Kidney epithelial cell (primary cell): ENCODE data around the gene PABPN1L. TPM values are rescaled to one million over a fixed set of nuclear protein-coding genes. Genes with fewer than 3 reads are reported as not detected.

Experiments used
- DNase-seq: peaks from one replicate; pipeline ENCODE4 v3.0.0-alpha.2; 2010; ENCODE audit warnings: low read depth
- H3K27me3 ChIP-seq: 2 replicates; pipeline ENCODE4 v1.6.0; 2011; ENCODE audit warnings: low read length; ENCODE audit not compliant: control insufficient read depth, insufficient read depth
- H3K36me3 ChIP-seq: 2 replicates; pipeline ENCODE4 v1.5.1; 2011; ENCODE audit warnings: low read length; ENCODE audit not compliant: control insufficient read depth, insufficient read depth
- H3K4me3 ChIP-seq: 2 replicates; pipeline ENCODE4 v1.5.1; 2011; ENCODE audit warnings: low read depth, mild to moderate bottlenecking, control low read depth, low read length
- CTCF ChIP-seq: IDR thresholded peaks from 2 replicates; pipeline ENCODE4 v1.5.1; 2011; ENCODE audit warnings: mild to moderate bottlenecking, moderate library complexity, low read length, control low read depth, inconsistent platforms; ENCODE audit not compliant: insufficient read depth, poor library complexity, severe bottlenecking
- total RNA-seq: library from RNA; depleted of rRNA; stranded (reverse); fragments of >200 nt; gene quantifications from 2 replicates; pipeline ENCODE4 v1.2.3, GENCODE V29; 2015

PABPN1L gene
- total RNA-seq, 1 donor from 2014 or later: not detected

DNA sequence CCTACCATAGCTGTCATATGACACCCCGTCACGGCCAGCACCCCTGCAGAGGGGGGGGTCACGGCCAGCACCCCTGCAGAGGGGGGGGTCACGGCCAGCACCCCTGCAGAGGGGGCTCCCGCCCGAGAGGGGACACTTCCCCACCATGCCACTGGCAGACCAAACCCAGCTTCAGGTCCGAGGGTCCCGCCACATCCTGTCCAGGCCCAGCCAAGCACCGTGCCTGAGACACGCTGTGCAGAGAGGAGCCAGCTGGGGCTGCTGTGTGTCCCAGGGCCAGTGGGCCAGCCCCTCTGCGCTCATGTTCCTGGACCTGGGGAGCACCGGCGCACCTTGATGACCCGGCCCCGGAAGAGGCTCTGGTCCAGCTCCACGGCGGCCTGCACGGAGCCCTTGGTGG lies 1.9 kb downstream of the PABPN1L start:
- Histone ChIP-seq H3K36me3 (peaks cover 3% of the 10 kb centered on the region), H3K4me3 (no peak overlapping the region), H3K27me3 (peaks cover 36% of the 10 kb centered on the region)
- no peak for DNase-seq
- no peak for TF ChIP-seq CTCF

- no peak for DNase-seq
- TF ChIP-seq CTCF: no peak
- Histone ChIP-seq H3K27me3 (peaks cover 33% of the 10 kb centered on the region), H3K36me3 (peaks cover 3% of the 10 kb centered on the region), H3K4me3 (no peak overlapping the region)
These were observed 2.4 kb downstream of the PABPN1L start for GRCh38 chr16:88864099-88864498.

DNA sequence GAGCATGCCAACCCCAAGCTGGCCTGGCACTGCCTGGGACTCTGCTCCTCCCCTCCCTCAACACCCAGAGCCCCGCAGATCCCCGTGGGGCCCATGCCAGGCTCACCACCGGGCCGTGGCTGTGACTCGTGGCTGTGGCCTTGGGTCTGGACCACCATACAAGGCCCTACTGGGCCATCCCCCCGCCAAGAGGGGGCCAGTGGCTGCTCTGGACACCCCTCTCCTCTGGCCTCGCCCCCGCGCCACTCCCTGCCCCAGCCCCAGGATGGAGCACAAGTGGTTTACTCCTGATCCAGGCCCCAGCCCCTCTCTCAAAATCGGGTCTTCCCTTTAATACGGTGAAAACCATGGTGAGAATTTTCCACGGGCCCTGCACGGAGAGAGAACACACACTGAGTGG lies 3.0 kb downstream of the PABPN1L start:
- peaks cover 3% of the 10 kb centered on the region for H3K36me3 ChIP-seq
- H3K4me3 ChIP-seq: no peak overlapping the region
- TF ChIP-seq CTCF: no peak
- DNase-seq: no peak
- H3K27me3 ChIP-seq: peaks cover 29% of the 10 kb centered on the region

DNA sequence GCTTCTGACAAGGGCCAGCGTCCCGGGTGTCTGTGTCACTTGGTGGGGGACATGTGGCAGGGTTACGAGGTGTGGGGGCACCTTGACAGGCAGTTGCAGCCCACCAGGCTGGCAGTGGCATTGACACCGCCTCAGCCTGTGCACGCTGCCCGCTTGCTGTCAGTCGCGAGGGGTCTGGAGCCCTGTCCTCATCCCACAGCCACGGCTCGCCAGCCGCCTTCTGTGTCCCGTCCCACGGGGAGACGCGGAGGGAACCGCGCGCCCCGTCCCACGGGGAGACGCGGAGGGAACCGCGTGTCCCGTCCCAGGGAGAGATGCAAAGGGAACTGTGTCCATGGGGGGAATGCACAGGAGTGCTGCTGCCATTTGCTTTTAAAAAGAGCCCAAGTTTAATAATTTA lies 3.5 kb downstream of the PABPN1L start:
- Histone ChIP-seq H3K4me3 (no peak overlapping the region), H3K27me3 (peaks cover 26% of the 10 kb centered on the region), H3K36me3 (peaks cover 3% of the 10 kb centered on the region)
- DNase-seq: no peak
- TF ChIP-seq CTCF: no peak

DNA sequence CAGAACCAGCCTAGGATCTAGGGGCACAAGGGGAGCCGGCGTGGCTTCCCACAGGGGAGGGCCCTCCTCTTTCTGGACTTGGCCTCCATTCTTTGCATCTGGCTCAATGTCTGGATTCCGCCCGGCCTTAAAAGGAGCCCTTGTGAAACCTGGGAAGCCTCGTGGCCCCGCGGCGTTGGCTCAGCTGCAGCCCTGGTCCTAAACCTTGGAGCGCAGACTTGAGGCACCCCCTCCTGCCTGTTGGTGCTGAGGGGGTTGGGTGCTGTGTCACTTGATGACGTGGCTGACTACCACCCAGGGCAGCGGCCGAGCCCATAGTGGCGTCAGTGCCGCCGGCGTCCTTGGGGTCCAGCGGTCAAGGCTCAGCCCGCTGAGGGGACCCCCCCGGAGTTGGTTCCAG lies 5.1 kb downstream of the PABPN1L start:
- no peak overlapping the region for H3K4me3 ChIP-seq
- TF ChIP-seq CTCF: no peak
- H3K27me3 ChIP-seq: peaks cover 10% of the 10 kb centered on the region
- DNase-seq: no peak
- H3K36me3 ChIP-seq: peaks cover 3% of the 10 kb centered on the region

DNA sequence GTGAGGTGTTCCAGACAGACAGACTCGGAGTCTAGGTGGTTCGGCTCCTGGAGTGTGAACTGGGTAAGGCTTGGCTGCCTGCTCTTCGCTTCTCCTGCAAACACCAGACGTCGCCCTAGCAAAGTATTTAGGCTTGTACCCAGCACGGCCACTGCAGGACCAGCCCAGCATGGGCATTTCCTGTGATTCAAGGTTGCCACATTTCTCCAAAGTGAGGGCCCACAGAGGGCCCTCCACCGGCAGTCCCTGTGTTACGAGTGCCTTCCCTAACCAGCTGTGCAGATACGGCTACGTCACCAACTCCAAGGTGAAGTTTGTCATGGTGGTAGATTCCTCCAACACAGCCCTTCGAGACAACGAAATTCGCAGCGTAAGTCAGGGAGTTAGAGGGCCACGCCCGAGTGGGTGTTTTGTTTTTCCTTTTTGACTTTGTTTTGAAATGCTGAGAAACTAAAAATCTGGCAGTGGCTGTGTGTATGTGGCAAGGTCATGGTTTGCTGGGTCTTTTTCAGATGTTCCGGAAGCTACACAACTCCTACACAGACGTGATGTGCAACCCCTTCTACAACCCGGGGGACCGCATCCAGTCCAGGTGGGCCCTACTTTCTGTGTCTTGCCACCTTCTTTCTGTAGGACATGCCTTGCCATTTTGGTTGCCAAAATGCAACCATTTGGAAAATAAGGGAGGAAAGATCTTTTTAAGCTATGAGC lies 6.9 kb downstream of the PABPN1L start:
- no peak for DNase-seq
- no peak for TF ChIP-seq CTCF
- no peaks in the 10 kb centered on the region for H3K27me3 ChIP-seq
- H3K36me3 ChIP-seq: peaks cover 3% of the 10 kb centered on the region
- H3K4me3 ChIP-seq: no peak overlapping the region
